ENCODE data around the gene SPIRE2. TPM values are rescaled to one million over a fixed set of nuclear protein-coding genes. Genes with fewer than 3 reads are reported as not detected.
"Not testable (repeated sequence)": the region's sequence is repeated elsewhere in the genome, so short reads cannot be mapped to it uniquely, and the experiment has no call there.

Gene SPIRE2
- total and polyA plus RNA-seq, 2 donors from 2014 or later = 2.9 to 6.5 TPM

DNA sequence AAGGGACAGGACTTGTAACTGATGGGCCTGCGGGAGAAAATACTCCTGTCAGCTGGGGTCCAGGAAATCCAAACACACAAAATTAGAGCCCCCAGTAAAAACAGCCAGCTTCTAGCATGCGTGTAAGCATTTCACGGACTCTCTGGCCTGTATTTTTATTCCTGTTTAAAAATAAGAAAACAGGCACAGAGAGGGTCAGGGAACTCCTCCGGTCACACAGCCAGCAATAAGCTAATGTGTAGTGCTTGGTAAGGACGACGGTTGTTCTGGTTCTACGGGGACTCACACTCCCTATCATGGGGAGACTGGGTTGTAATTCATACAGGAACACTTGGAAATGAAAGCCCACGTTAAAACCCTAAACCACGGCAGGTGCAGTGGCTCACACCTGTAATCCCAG, 43.6 kb downstream of the SPIRE2 start:
- intact Hi-C loops (cut with DNase I) = no loop called here
- H3K9ac ChIP-seq (ENCODE audit: low read length in 3 of 3) = no peak overlapping the region
- no peak overlapping the region for H3K4me3 ChIP-seq (ENCODE audit: low read length in 3 of 3)
- H3K36me3 ChIP-seq (ENCODE audit: control insufficient read depth in 2 of 3, insufficient read depth in 3 of 3, low read length in 3 of 3) = peaks cover 0 to 7% (median 5%) of the 10 kb centered on the region in 3 donors
- DNase-seq = no peak
- TF ChIP-seq, protein P1, sequence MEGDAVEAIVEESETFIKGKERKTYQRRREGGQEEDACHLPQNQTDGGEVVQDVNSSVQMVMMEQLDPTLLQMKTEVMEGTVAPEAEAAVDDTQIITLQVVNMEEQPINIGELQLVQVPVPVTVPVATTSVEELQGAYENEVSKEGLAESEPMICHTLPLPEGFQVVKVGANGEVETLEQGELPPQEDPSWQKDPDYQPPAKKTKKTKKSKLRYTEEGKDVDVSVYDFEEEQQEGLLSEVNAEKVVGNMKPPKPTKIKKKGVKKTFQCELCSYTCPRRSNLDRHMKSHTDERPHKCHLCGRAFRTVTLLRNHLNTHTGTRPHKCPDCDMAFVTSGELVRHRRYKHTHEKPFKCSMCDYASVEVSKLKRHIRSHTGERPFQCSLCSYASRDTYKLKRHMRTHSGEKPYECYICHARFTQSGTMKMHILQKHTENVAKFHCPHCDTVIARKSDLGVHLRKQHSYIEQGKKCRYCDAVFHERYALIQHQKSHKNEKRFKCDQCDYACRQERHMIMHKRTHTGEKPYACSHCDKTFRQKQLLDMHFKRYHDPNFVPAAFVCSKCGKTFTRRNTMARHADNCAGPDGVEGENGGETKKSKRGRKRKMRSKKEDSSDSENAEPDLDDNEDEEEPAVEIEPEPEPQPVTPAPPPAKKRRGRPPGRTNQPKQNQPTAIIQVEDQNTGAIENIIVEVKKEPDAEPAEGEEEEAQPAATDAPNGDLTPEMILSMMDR (IDR thresholded peaks at IDR 0.05; ENCODE audit: borderline replicate concordance, extremely low read depth, insufficient read depth) = no peak
- H3K27me3 ChIP-seq (ENCODE audit: control insufficient read depth, insufficient read depth, low read length) = no peaks in the 10 kb centered on the region
- H3K27ac ChIP-seq (ENCODE audit: low read depth in 2 of 2, low read length in 2 of 2) = no peak overlapping the region
- peaks cover 0 to 4% (median 0%) of the 10 kb centered on the region in 3 donors for H3K4me1 ChIP-seq (ENCODE audit: control insufficient read depth in 2 of 3, insufficient read depth in 2 of 3, low read depth in 1 of 3, low read length in 3 of 3)
- no peak for FAIRE-seq
- H3K9me3 ChIP-seq (ENCODE audit: control insufficient read depth in 2 of 3, insufficient read depth in 1 of 3, low read length in 3 of 3) = peaks cover 0 to 7% (median 0%) of the 10 kb centered on the region in 3 donors

DNA sequence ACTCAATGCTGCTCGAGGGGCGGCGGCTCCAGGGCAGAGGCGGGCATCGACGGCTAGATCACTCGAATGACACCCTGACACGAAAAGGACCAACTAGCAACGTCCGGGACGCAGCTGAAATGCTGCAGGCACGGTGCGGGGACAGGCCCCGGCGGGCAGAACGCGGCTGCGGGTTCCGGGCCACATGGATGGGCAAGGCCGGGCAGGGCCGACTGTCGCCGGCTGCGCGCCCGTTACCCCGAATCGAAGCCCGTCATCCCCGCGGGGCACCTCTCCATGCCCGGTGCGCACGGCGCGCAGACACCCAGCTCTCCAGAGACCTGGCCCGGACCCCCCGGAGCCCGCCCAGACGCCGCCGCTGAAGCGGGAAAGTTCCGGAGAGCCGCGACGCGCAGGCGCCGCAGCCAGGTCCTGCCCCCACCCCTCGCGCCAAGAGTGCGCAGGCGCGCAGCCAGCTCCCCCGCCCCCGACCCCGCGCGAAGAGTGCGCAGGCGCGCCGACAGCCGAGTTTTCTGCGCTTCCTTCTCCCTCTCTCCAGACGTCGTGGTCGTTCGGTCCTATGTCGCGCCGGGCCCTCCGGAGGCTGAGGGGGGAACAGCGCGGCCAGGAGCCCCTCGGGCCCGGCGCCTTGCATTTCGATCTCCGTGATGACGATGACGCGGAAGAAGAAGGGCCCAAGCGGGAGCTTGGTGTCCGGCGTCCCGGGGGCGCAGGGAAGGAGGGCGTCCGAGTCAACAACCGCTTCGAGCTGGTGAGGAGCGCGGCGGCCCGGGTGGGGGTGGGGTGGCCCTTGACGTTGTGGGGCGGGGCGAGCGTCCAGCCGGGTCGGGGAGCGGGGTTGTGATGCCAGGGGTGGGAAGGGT, 45.1 kb downstream of the SPIRE2 start, which contains the start of gene TCF25:
TSS of gene TCF25 (plus strand) at position 484 of the 863 bp plus-strand sequence. CDS start at position 560, 76 bp downstream.
- no peak for FAIRE-seq
- Histone ChIP-seq H3K36me3 (ENCODE audit: control insufficient read depth in 2 of 3, insufficient read depth in 3 of 3, low read length in 3 of 3) (peaks cover 0 to 7% (median 5%) of the 10 kb centered on the region in 3 donors), H3K4me3 (ENCODE audit: low read length in 3 of 3) (peak within 1 kb of the TSS; percentile 65 to 79 (median 69)), H3K27me3 (ENCODE audit: control insufficient read depth, insufficient read depth, low read length) (no peaks in the 10 kb centered on the region), H3K9ac (ENCODE audit: low read length in 3 of 3) (peak within 1 kb of the TSS; percentile 32 to 84 (median 83)), H3K4me1 (ENCODE audit: control insufficient read depth in 2 of 3, insufficient read depth in 2 of 3, low read depth in 1 of 3, low read length in 3 of 3) (peaks cover 0 to 4% (median 0%) of the 10 kb centered on the region in 3 donors), H3K9me3 (ENCODE audit: control insufficient read depth in 2 of 3, insufficient read depth in 1 of 3, low read length in 3 of 3) (no peaks in the 10 kb centered on the region), H3K27ac (ENCODE audit: low read depth in 2 of 2, low read length in 2 of 2) (peak within 1 kb of the TSS; percentile 100)
- TF ChIP-seq, protein P1 (IDR thresholded peaks at IDR 0.05; ENCODE audit: borderline replicate concordance, extremely low read depth, insufficient read depth) = no peak
- peak; percentile 92 to 97 (median 96) for DNase-seq
- intact Hi-C loops (cut with DNase I) = no loop called here

- DNase-seq (peak; percentile 95 to 99 (median 97)), FAIRE-seq (no peak)
- Histone ChIP-seq H3K9me3 (ENCODE audit: control insufficient read depth in 2 of 3, insufficient read depth in 1 of 3, low read length in 3 of 3) (no peaks in the 10 kb centered on the region), H3K27ac (ENCODE audit: low read depth in 2 of 2, low read length in 2 of 2) (peak overlapping the region; percentile 100), H3K27me3 (ENCODE audit: control insufficient read depth, insufficient read depth, low read length) (no peaks in the 10 kb centered on the region), H3K4me3 (ENCODE audit: low read length in 3 of 3) (peak overlapping the region; percentile 65 to 79 (median 68)), H3K36me3 (ENCODE audit: control insufficient read depth in 2 of 3, insufficient read depth in 3 of 3, low read length in 3 of 3) (peaks cover 4 to 7% (median 5%) of the 10 kb centered on the region in 3 donors), H3K4me1 (ENCODE audit: control insufficient read depth in 2 of 3, insufficient read depth in 2 of 3, low read depth in 1 of 3, low read length in 3 of 3) (peaks cover 0 to 4% (median 0%) of the 10 kb centered on the region in 3 donors), H3K9ac (ENCODE audit: low read length in 3 of 3) (peak overlapping the region; percentile 32 to 65 (median 65))
- TF ChIP-seq, protein P1 (IDR thresholded peaks at IDR 0.05; ENCODE audit: borderline replicate concordance, extremely low read depth, insufficient read depth) = no peak
- intact Hi-C loops (cut with DNase I) = no loop called here
Observed at GRCh38 chr16:89873972-89874689, 45.9 kb downstream of the SPIRE2 start.

- not testable (repeated sequence) for H3K27me3 ChIP-seq (ENCODE audit: control insufficient read depth, insufficient read depth, low read length)
Observed at GRCh38 chr16:89879123-89879522, 50.8 kb downstream of the SPIRE2 start.

More at GRCh38 chr16:89879123-89879522, 50.8 kb downstream of the SPIRE2 start:
- H3K36me3 ChIP-seq (ENCODE audit: control insufficient read depth in 2 of 3, insufficient read depth in 3 of 3, low read length in 3 of 3) = peaks cover 9 to 28% (median 21%) of the 10 kb centered on the region in 3 donors
- H3K4me1 ChIP-seq (ENCODE audit: control insufficient read depth in 2 of 3, insufficient read depth in 2 of 3, low read depth in 1 of 3, low read length in 3 of 3); DNase-seq; H3K9me3 ChIP-seq (ENCODE audit: control insufficient read depth in 2 of 3, insufficient read depth in 1 of 3, low read length in 3 of 3); FAIRE-seq; H3K27ac ChIP-seq (ENCODE audit: low read depth in 2 of 2, low read length in 2 of 2); H3K9ac ChIP-seq (ENCODE audit: low read length in 3 of 3); H3K4me3 ChIP-seq (ENCODE audit: low read length in 3 of 3); intact Hi-C loops (cut with DNase I): not testable (repeated sequence)

Measured in kidney (tissue), 14 donors.